GM12878 (cell line): Measurements from ENCODE around the gene PSMD12. TPM values are rescaled to one million over a fixed set of nuclear protein-coding genes. Genes with fewer than 3 reads are reported as not detected.
A peak's percentile ranks its signal among the peaks of the same experiment; 100 is the strongest.

Source experiments
- BACH1 ChIP-seq: fragments of 450-650 bp; IDR thresholded peaks from 2 replicates; pipeline ENCODE4 v1.6.1; 2017; ENCODE audit warnings: mild to moderate bottlenecking, borderline replicate concordance
- BRCA1 ChIP-seq: IDR thresholded peaks from 2 replicates; pipeline ENCODE4 v1.6.1; 2011; ENCODE audit warnings: low read depth, low read length, improper control_type of control experiment
- CHD1 ChIP-seq: IDR thresholded peaks from 2 replicates; pipeline ENCODE4 v1.6.1; 2012; ENCODE audit warnings: low read depth, low read length, improper control_type of control experiment
- CTCF ChIP-seq, 3 experiments: IDR thresholded peaks in 2 of 3; conservative IDR thresholded peaks in 1 of 3; 2 replicates each; pipeline ENCODE4 v1.5.1; 2011; ENCODE audit warnings: low read depth in 3 of 3, low read length in 3 of 3, mild to moderate bottlenecking in 3 of 3, control low read depth in 2 of 3, moderate library complexity in 2 of 3, inconsistent platforms in 1 of 3, mixed read lengths in 1 of 3; ENCODE audit not compliant: control insufficient read depth in 2 of 3, insufficient read depth in 1 of 3; ENCODE audit errors: extremely low read depth in 1 of 3
- KDM1A ChIP-seq: fragments of 200-600 bp; sonication (generic); IDR thresholded peaks from 2 replicates; pipeline ENCODE4 v1.6.1; 2016; ENCODE audit warnings: borderline replicate concordance
- MAX ChIP-seq: IDR thresholded peaks from 2 replicates; pipeline ENCODE4 v1.6.1; 2012; ENCODE audit warnings: low read depth, low read length, improper control_type of control experiment
- MTA2 ChIP-seq: fragments of 450-650 bp; IDR thresholded peaks from 2 replicates; pipeline ENCODE4 v1.6.1; 2016; ENCODE audit warnings: low read depth, mild to moderate bottlenecking, moderate library complexity
- NFIC ChIP-seq: IDR thresholded peaks from 2 replicates; pipeline ENCODE4 v1.6.1; 2012; ENCODE audit warnings: low read depth, mild to moderate bottlenecking, inconsistent platforms, low read length, moderate library complexity
- SMC3 ChIP-seq: IDR thresholded peaks from 2 replicates; pipeline ENCODE4 v1.6.1; 2011; ENCODE audit warnings: low read length, improper control_type of control experiment, borderline replicate concordance
- SREBF2 ChIP-seq: IDR thresholded peaks from 2 replicates; pipeline ENCODE4 v1.6.1; 2012; ENCODE audit warnings: mild to moderate bottlenecking, low read length
- TAF1 ChIP-seq: IDR thresholded peaks from 2 replicates; pipeline ENCODE4 v1.6.1; 2011; ENCODE audit warnings: mild to moderate bottlenecking, low read depth, low read length, borderline replicate concordance
- ZBED1 ChIP-seq: IDR thresholded peaks from 2 replicates; pipeline ENCODE4 v1.6.1; 2016; ENCODE audit warnings: borderline replicate concordance
- ZNF207 ChIP-seq: fragments of 450-650 bp; IDR thresholded peaks from 2 replicates; pipeline ENCODE4 v1.6.1; 2014; ENCODE audit warnings: antibody characterized with exemption, mild to moderate bottlenecking, borderline replicate concordance
- ZNF687 ChIP-seq: fragments of 450-650 bp; IDR thresholded peaks from 2 replicates; pipeline ENCODE4 v1.6.1; 2017; ENCODE audit warnings: mild to moderate bottlenecking, moderate library complexity
- polyA plus RNA-seq, 11 experiments: library from polyadenylated mRNA; depleted of rRNA in 4 of 11; unstranded in 6 of 11; stranded (reverse) in 5 of 11; fragments of >200 nt; fragmentation: Nextera tagmentation in 4 of 11; fragmentation: Illumina TruSeq in 1 of 11; extraction: Ambion mirVana in 4 of 11; extraction: Trizol in 1 of 11; gene quantifications; 1 replicate in 1 of 11; 2 replicates in 10 of 11; pipeline versions ENCODE4 v1.2.1 to v1.2.3, GENCODE V29; 2011 to 2016; ENCODE audit warnings: inconsistent platforms in 2 of 11, missing spikeins in 2 of 11, low read depth in 1 of 11
- total RNA-seq, 4 experiments: library from RNA; depleted of rRNA in 3 of 4; stranded (reverse); fragments of >200 nt in 3 of 4; fragmentation: Illumina TruSeq in 1 of 4; extraction: Trizol in 1 of 4; gene quantifications; 2 replicates each; pipeline versions ENCODE4 v1.2.1 to v1.2.3, GENCODE V29; 2013 to 2021
- TF ChIP-seq, protein P1 (sequence below): fragments of 150-350 bp; IDR thresholded peaks from 2 replicates; pipeline ENCODE4 v1.6.1; 2014; ENCODE audit warnings: mild to moderate bottlenecking, low read depth, low read length
- TF ChIP-seq, protein P2 (sequence below): fragments of 450-650 bp; IDR thresholded peaks from 2 replicates; pipeline ENCODE4 v1.6.1; 2017; ENCODE audit warnings: low read depth, mild to moderate bottlenecking, moderate library complexity
- TF ChIP-seq, protein P3 (sequence below): fragments of 450-650 bp; IDR thresholded peaks from 2 replicates; pipeline ENCODE4 v1.6.1; 2018; ENCODE audit warnings: borderline replicate concordance, mild to moderate bottlenecking; ENCODE audit not compliant: partially characterized antibody

Gene PSMD12
- total and polyA plus RNA-seq, 10 of the 15 experiments (the other 5 are each of a cell fraction or from before 2014, with no cell fraction given): 19.8 to 149 (median 47.5) TPM

GRCh38 chr17:67390646-67391361, 24.4 kb upstream of the PSMD12 start (continued):
- TF ChIP-seq, protein P1, sequence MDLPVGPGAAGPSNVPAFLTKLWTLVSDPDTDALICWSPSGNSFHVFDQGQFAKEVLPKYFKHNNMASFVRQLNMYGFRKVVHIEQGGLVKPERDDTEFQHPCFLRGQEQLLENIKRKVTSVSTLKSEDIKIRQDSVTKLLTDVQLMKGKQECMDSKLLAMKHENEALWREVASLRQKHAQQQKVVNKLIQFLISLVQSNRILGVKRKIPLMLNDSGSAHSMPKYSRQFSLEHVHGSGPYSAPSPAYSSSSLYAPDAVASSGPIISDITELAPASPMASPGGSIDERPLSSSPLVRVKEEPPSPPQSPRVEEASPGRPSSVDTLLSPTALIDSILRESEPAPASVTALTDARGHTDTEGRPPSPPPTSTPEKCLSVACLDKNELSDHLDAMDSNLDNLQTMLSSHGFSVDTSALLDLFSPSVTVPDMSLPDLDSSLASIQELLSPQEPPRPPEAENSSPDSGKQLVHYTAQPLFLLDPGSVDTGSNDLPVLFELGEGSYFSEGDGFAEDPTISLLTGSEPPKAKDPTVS: no peak
- TF ChIP-seq TAF1 (no peak), BRCA1 (no peak), BACH1 (no peak), SMC3 (peak; percentile 17; the same call in 1 of the 2 replicates), KDM1A (no peak), CTCF (IDR thresholded peaks at IDR 0.05 in 2 of 3, conservative IDR thresholded peaks at IDR 0.05 in 1 of 3; ENCODE audit: control insufficient read depth in 2 of 3, extremely low read depth in 1 of 3, insufficient read depth in 1 of 3, low read depth in 3 of 3, low read length in 3 of 3) (peak in 1 of 3 experiments; percentile 8; a peak in 1 of 6 replicates), NFIC (peak; percentile 95), MTA2 (peak; percentile 86), ZBED1 (peak; percentile 95; the same call in 1 of the 2 replicates), ZNF687 (peak; percentile 80), MAX (no peak), ZNF207 (0 out of 2 replicates have a peak, but pooled peaks have one; percentile 14), SREBF2 (no peak), CHD1 (no peak)
- TF ChIP-seq, protein P2, sequence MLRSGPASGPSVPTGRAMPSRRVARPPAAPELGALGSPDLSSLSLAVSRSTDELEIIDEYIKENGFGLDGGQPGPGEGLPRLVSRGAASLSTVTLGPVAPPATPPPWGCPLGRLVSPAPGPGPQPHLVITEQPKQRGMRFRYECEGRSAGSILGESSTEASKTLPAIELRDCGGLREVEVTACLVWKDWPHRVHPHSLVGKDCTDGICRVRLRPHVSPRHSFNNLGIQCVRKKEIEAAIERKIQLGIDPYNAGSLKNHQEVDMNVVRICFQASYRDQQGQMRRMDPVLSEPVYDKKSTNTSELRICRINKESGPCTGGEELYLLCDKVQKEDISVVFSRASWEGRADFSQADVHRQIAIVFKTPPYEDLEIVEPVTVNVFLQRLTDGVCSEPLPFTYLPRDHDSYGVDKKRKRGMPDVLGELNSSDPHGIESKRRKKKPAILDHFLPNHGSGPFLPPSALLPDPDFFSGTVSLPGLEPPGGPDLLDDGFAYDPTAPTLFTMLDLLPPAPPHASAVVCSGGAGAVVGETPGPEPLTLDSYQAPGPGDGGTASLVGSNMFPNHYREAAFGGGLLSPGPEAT: peak; percentile 75; the same call in 1 of the 2 replicates
- TF ChIP-seq, protein P3, sequence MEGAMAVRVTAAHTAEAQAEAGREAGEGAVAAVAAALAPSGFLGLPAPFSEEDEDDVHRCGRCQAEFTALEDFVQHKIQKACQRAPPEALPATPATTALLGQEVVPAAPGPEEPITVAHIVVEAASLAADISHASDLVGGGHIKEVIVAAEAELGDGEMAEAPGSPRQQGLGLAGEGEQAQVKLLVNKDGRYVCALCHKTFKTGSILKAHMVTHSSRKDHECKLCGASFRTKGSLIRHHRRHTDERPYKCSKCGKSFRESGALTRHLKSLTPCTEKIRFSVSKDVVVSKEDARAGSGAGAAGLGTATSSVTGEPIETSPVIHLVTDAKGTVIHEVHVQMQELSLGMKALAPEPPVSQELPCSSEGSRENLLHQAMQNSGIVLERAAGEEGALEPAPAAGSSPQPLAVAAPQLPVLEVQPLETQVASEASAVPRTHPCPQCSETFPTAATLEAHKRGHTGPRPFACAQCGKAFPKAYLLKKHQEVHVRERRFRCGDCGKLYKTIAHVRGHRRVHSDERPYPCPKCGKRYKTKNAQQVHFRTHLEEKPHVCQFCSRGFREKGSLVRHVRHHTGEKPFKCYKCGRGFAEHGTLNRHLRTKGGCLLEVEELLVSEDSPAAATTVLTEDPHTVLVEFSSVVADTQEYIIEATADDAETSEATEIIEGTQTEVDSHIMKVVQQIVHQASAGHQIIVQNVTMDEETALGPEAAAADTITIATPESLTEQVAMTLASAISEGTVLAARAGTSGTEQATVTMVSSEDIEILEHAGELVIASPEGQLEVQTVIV: no peak
